MV-4-11 (cell line): Measurements from ENCODE around the gene PID1.

Experiments used
- DNase-seq: peaks from one replicate; lab custom pipeline; 2025; lab: John Stamatoyannopoulos, UW

The PID1 gene

DNA sequence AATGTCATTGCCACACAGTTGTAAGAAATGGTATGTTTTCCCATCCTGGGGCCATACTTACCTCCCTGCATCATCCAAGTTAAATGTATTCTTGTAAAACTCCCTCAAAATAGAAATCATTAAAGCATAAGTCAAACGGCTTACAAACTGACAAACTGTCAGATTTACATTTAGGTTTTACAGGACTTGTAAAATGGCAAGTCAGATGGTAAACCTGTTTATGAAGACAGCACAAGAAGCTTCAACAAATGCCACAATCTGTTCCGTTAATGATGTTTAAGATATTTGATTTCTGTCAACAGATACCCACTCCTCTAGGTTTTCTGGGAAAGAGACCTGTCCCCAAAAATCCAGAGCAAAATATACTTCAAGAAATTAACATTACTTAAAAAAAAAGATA, 197.2 kb downstream of the PID1 start:
- DNase-seq: no peak

DNA sequence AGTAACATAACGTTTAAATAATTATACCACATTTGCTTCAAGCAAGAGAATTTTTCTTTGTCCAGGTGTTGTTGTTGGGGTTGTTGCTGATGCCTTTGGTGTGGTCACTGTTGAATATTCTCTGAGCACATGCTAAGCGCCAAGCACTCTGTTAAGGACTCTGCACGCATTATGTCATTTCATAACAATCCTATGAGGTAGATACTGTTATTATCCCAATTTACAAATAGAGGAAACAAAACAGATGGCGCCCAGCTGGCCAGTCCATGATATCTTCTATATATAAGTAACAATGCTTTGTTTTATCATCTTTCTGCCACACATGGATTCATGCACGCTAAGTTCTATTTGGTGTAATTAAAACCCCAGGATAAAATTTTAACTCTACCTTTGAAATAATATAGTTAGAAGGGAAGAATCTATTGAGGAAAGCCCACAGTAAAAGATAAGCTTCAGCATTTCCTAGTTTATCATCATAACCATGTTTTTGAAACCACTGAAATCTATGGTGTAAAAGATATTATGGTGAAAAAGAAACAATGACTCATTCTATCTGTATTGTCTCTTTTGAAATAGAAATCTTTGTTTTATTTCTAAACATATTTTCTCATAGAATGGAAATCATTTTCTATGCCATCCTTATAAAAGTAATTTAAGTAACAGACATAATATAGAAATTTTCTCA, 199.7 kb downstream of the PID1 start:
- no peak for DNase-seq

DNA sequence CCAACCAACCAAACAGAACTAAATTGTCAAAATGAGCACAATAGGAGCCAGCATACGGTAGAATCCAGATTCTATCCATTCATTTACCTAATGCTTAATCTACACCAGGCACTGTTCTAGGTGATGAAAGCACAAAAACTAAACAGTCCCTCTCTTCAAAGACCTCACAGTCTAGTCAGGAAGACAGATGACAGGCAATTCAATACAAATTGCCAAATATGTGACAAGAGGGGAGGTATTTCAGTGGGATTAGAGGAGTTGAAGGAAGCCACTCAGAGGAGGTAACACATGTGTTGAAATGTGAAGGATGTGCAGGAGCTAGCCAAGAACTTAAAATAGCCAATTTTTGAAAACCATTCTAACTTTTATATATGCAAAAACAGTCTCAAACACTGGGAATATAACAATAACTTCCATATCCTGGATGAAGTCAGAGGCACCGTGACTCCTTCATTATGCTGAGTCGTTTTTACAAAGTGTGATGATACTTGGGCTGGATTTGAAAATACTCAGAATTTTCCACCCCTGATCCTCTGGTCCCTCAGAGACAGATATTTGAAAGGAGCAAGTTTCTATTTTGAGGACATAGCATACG, 204.9 kb downstream of the PID1 start:
- no peak for DNase-seq

DNA sequence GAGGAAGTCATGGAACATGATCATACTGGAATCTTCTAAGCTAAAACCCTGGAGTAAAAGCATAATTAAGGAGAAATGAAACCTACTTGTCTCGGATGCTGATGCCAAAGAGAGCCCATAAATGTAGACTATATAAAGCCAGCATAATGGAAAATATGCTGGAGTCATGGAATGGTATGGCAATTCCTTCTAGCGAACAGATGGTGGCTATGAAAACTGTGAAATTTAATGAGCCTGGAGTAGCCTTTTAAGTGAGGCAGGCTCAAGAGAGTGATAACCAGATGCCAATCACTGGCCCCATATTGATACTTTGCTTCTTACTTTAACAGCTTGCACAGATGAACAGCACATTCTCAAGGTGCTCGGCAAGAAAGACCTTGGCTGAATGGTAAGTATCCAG, 206.3 kb downstream of the PID1 start:
- no peak for DNase-seq

DNA sequence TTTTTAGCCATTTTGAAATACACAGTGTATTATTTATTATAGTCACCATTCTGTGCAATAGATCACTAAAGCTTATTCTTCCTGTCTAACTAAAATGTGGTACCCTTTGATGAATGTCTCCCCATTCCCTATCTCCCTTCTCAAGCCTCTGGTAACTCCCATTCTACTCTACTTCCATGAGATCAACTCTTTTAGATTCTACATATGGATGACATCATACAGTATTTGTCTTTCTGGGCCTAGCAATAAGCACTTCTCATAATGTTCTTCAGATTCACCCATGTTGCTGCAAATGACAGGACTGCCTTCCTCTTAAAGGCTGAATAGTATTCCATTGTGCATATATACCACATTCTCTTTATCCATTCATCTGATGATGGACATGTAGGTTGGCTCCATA, 210.9 kb downstream of the PID1 start:
- DNase-seq: no peak

DNA sequence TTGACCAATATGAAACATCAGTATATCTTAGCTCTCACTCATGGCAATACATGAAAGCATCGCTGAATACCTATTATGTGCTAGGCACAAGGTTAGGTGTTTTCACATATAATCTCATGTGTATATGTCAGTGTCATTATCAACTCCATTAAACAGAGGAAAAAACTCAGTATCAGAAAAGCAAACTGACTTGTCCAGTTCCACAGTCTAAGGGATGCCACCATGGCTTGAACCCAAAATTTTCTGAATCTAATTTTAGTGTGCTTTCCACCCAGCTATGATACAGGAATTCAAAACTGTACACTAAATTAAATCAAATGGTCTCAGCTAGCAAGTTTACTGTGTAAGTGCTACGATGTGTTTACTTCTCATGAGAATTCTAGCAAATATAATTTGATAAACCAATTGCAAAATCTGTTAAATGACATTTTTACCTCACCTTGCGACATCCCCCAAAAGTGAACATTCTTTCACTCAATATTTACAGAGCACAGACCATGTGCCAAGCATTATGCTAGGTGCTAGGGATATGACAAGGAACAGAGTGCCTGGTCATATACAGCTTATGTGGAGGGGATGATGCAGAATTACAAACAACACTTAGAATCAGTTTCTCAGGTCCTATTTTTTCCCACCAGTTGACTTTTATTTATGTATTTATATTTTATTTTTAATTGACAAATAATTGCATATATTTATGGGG, 211.6 kb downstream of the PID1 start:
- DNase-seq: no peak

DNA sequence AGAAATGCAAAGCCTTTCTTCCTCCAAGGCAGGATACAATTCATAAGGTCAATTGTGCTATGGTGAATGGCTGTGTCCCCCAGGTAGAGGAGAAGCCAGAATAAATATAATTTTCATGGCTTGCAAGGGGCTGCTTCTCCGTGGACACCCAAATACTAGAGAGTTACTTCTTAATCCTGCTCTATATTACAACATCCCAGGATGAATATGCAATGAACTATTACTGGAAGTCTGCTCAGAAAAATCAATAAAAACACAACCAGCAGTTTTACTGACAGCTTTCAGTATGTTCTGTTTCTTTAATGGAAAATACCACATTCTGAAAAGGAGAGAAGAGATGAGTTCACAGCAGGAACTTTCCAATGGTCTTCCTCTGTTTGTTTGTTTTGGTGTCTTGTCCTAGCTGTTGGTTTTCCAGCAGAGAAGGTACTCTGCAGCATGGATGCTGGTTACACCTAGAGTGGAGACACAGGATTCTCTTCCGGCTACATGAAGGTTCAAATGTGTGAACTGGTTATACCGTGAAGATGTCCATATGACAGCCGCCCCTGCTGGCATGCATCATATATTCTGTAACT, 213.0 kb downstream of the PID1 start:
- DNase-seq: no peak

DNA sequence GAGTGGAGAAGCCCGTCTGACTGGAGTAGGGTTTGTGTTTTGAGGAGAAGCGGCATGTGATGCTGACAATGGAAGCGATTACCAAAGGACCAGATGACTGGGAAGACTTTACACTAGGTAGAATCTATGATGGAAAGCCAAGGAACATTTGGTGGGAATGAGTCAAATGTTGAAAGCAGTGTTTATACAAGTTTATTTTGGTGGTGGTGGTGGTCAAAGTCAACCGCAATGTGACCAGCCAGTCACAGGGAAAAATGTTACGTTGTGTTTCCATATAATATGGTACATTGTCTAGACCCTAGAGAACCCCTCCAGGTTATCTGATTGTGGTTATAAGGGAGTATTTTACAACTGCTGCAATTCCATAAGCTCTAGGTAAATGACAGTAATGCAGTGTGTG, 216.8 kb downstream of the PID1 start:
- DNase-seq: no peak

DNA sequence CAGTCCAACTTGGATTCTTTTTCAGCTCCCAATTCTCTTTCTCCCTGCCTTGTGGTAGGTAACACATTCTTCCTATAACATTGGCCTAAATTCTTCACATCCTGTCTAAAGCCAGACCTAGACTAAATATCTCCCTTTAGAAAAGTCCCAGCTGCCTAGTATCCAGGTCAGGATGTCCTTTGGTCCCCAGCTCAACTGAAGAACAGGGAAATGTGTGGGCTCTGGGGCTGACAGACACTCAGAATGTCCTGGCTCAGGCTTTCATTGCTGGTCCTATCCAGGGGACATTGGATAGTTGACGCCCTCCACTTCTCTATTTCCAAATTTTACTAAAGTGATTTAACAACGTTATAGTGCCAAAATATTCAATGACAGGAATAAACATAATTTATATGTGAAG, 219.3 kb downstream of the PID1 start:
- no peak for DNase-seq

DNA sequence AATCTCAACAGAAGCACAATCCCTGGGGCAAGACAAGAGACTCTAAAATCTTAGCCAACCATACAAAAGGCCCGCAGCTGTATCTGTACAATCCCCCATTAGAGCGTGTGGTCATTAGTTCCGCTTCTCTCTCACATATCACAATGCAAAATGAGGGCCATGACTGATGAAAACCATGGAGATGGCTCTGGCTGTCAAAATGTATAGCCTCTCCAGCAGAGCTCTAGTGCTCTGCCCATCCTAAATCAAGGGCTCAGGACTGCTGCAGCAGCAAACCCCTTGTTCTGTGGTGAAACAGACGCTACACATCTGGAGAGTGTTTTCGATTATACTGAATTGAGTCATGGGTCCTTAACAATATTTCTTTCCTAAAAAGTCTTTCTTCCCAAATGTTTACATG, 221.0 kb downstream of the PID1 start:
- no peak for DNase-seq

DNA sequence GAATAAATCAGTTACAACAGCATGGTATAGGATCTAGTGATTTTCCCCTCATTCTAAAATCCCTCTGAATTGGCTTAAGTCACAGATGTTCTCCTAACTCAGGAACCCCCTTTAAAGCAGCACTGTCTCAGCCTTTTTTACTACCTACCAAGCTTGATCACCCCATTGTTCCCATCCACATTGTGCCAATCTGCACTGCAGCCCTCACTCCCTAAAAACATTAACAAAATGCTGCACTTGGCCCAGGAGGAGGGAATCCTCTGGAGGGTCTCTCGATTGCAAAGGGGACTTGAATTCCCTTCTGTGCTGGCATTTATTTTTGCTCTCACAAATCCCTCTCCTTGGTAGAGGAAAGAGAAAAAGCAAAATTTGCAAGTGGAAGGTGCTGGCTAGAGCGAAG, 223.0 kb downstream of the PID1 start:
- no peak for DNase-seq

DNA sequence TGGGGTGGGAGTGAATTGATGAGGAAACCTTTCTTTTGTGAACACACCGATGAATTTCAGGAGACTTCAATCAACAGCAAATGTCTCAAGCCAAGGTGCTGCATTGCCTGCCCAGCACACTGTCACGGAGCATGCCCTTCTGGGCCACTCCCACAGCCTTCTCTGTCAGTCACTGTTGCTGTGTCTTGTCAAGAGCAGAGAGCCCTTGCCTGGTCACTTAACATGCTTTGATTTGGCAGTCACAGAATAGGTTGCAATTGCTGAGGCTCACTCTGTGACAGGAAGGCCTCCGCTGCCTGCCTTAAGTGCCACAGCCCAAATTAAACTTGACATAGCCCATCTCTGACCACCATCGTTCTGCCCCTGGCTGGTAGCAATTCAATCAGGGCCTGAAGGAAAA, 225.4 kb downstream of the PID1 start:
- DNase-seq: no peak

DNA sequence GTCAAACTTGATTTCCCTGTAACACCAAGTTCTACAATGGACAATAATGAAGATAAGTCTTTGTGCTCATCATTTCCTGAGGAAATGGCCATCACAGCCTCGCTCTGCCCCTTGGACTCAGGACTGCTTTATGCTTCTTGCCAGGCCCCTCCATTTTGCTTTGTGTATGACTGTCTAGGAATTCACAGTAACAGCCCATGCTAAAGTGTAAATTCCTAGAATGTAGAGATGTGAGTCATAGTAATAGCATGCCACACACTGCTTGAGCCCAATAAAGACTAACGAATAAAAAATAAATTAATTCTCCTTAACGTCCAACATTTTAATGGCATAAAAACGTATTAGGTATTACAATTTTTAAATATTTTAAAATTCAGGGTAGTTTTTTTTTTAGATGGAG, 226.5 kb downstream of the PID1 start:
- no peak for DNase-seq

DNA sequence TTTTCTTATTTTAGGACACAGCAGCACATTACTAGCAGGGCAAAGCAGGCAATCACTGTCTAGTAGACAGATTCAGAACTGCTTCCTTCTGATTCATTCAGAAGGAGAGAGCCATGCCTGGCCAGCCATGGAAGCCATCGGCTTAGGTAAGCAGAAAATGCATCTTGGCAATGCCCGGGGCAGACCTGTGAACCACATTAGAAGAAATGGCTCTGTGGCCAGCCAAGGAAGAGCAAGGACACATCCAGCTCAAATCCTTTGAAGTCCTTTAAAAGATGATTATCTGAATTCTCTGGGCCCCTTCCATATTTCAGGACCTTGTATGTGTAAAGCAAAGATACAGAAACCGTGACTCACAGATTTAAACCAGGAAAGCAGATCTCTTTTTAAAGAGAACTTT, 227.4 kb downstream of the PID1 start:
- no peak for DNase-seq

DNA sequence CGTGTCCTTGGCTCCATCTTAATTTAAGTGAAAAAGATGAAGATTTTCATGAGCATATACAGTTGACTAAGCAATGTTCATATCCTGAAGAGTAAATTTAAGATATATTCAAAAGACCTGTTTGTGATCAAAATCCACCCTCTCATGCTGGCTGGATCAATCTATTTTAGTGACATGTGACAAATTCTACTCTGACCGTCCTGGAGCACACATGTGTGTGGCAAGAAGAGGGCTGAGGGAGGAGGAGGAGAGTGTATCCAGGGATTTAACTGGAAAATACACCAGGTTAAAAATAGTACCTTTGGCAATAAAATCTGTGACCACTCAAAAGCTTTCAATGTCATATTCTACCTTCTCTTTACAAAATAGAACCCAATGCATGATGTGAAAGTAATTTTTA, 228.7 kb downstream of the PID1 start:
- no peak for DNase-seq

DNA sequence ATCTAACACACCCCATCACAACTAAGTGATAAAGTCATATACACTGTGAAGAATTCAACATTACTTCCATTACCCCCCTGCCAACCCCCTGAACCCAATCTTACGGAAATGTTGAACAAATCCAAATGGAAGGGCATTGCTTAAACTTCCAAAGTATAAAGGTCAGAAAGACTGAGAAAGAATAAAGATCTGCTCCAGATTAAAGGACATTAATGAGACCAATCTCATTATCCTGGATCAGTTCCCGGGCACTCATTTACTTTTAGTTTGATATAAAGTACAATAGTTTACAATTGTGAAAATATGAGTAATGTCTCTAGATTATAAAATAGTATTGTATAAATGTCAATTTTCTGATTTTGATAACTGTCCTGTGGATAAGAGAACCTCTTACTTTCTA, 229.4 kb downstream of the PID1 start:
- no peak for DNase-seq

DNA sequence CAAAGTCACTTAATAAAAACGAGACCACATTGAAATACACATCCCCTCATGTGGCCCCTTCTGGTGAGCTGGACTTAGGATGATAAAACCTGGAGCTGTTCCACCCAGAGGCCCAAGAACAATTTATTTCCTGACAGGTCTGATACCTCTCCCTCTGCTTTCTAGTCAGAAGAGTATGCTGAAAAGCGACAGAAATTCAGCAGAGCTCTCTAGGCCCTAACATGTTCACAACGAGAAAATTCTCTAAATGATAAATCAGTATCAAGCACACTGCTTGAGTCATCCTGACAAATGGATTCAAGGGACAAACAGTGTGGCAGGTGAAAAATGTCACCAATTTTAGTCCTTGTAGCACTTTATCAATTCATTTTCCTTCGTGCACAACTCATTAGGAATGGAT, 233.5 kb downstream of the PID1 start:
- DNase-seq: no peak

DNA sequence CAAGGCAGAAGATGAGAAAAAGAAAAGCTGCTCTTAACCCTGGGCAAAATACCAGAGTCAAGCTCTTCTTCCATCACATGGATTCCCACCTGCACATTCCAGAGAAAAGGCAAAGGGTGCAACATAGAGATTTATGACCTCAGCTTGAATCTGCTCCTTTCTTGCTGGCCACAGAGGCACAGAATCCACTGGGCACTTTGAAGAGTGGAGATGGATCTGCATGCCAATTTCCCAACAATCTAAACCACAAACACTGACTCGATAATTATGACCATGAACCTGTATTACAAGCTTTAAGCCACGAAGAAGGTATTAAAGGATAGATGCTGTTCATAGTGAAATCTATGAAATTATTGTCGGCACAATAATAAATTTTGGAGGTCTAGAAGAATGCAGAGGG, 237.3 kb downstream of the PID1 start:
- DNase-seq: no peak

DNA sequence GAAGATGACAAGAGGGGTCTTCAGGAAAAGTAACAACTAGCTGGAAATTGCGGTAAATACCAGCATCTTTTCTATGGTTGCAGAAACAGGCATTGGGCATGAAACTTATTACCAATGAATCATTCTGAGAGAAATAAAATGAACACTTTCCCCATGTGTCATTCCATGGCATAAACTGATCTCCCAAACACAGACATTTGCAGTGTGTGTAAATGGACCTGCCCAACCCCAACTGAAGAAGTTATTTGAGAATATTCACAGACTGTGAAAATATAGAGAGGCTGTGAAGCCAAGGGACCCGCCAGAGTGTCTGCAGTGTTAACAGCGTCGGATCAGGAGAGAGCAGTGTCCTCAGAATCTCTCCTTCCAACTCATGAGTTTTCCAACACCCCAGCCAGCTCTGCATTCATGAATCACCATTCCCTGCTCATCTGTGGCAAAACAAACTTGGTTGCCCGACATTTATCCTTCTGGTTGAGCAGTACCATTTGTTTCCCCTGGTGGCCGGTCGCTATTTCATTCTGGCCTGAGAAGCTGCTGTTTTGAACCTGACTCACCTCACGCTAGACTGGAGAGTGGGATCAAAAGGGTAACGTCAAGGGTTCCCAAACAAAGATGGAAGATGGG, 238.4 kb downstream of the PID1 start:
- no peak for DNase-seq

DNA sequence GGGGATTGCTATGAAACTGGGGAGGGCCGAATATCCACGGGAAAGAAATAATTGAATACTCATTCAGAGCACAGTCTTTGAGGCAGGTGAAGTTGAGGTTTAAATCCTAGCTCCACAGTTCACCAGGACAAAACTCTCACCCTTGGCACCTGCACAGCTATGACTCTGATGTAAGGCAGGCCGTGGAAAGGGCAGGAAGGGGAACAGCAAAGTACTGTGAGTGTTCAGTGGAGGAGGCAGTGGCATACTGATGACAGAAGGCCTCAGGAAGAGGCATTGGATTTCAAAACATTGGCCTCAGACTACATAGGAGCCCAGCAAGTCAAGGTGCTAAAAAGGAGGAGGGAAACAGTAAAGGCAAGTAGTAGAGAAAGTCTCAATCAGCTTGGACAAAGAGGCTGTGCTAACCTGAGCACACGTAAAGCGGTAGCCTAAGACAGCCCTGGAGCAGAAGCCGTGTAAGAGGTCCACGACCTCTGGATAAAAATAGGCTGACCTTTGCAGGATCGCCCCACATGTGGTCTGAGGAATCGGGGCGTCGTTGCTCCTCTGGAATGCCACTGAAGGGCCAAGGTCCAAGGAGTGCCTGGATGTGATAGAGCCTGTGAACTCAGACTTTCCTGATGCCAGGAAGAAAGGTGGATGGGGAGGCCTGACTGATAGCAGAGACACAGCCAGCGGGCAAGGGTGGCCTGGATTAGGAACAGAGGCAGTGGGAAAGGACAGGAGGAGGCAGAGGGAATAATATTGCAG, 243.6 kb downstream of the PID1 start:
- no peak for DNase-seq

DNA sequence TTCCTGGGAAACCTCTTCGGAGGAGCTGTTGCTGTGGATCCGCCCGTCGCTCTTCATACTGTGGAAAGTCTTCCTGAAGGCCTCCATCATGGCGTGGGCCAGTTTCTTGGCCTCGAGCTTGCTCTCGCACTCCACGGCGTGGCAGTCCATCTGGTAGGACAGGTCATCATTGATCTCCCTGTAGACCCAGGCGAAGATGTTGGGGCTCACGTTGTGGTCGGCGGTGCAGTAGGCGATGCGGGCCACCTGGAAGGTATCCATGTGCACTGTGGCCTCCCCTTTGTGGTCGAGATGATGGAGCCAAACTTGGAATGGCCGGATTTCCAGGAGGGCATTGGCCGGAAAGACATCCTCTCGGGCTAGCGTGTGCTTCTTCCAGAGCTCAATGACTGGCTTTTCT, 245.4 kb downstream of the PID1 start:
- no peak for DNase-seq

DNA sequence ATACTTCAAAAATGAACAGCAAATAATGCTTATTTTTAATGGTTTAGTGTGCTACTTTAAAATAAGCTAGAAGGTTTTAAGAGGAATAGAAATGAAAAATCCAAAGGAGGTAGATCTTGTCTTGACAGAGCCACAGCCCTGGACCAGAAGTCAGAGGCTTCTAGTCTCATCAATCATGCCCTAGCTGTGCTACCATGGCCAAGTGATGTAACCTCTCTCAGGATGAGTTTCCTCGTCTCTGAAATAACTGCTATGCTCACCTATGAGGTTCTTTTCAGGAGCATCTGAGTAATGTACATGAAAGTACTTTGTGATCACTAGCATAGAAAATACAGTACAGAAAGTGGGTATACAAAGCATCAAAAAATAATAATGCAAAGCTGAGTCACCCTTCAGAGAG, 248.4 kb downstream of the PID1 start:
- no peak for DNase-seq
